ENCODE data around the gene GALNT13. TPM values are rescaled to one million over a fixed set of nuclear protein-coding genes. Genes with fewer than 3 reads are reported as not detected.

The GALNT13 gene
- total RNA-seq, 2 experiments from 2014 or later = not detected

- H3K9me3 ChIP-seq (ENCODE audit: control insufficient read depth in 1 of 2, insufficient read depth in 1 of 2, low read length in 2 of 2) = peaks cover 0 to 8% of the 10 kb centered on the region in 2 experiments
- CTCF ChIA-PET = no interaction called here
- intact Hi-C loops (cut with DNase I, micrococcal nuclease) = no loop called here
- Mint-ChIP-seq H3K4me1 (ENCODE audit: low read depth) (no peaks in the 10 kb centered on the region), H3K27ac (no peak overlapping the region), H3K36me3 (ENCODE audit: low read depth) (no peaks in the 10 kb centered on the region), H3K27me3 (no peaks in the 10 kb centered on the region), H3K4me3 (no peak overlapping the region), H3K9me3 (no peaks in the 10 kb centered on the region)
- H3K4me1 ChIP-seq (ENCODE audit: insufficient read depth, low read length) = no peaks in the 10 kb centered on the region
- POLR2A ChIA-PET = no interaction called here
- no peaks in the 10 kb centered on the region for H3K36me3 ChIP-seq (ENCODE audit: insufficient read depth, low read length)
- no peak overlapping the region for H3K27ac ChIP-seq (ENCODE audit: low read depth in 1 of 2, low read length in 2 of 2)
- ATAC-seq (ENCODE audit: poor library complexity) (no peak), DNase-seq (no peak)
- no peaks in the 10 kb centered on the region for H3K27me3 ChIP-seq (ENCODE audit: control insufficient read depth in 1 of 2, insufficient read depth in 2 of 2, low read length in 2 of 2)
- H3K4me3 ChIP-seq (ENCODE audit: low read length) = no peak overlapping the region
- TF ChIP-seq, protein P1, sequence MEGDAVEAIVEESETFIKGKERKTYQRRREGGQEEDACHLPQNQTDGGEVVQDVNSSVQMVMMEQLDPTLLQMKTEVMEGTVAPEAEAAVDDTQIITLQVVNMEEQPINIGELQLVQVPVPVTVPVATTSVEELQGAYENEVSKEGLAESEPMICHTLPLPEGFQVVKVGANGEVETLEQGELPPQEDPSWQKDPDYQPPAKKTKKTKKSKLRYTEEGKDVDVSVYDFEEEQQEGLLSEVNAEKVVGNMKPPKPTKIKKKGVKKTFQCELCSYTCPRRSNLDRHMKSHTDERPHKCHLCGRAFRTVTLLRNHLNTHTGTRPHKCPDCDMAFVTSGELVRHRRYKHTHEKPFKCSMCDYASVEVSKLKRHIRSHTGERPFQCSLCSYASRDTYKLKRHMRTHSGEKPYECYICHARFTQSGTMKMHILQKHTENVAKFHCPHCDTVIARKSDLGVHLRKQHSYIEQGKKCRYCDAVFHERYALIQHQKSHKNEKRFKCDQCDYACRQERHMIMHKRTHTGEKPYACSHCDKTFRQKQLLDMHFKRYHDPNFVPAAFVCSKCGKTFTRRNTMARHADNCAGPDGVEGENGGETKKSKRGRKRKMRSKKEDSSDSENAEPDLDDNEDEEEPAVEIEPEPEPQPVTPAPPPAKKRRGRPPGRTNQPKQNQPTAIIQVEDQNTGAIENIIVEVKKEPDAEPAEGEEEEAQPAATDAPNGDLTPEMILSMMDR (IDR thresholded peaks at IDR 0.05) = no peak
These were observed 372.0 kb downstream of the GALNT13 start for GRCh38 chr2:154243685-154244084.

GRCh38 chr2:154244932-154245331 is 373.2 kb downstream of the GALNT13 start:
- Mint-ChIP-seq H3K9me3 (no peaks in the 10 kb centered on the region), H3K4me1 (ENCODE audit: low read depth) (no peaks in the 10 kb centered on the region), H3K27me3 (no peaks in the 10 kb centered on the region), H3K36me3 (ENCODE audit: low read depth) (no peaks in the 10 kb centered on the region), H3K27ac (no peak overlapping the region), H3K4me3 (no peak overlapping the region)
- no peak for DNase-seq
- H3K27me3 ChIP-seq (ENCODE audit: control insufficient read depth in 1 of 2, insufficient read depth in 2 of 2, low read length in 2 of 2) = no peaks in the 10 kb centered on the region
- ATAC-seq (ENCODE audit: poor library complexity) = no peak
- TF ChIP-seq, protein P1 (IDR thresholded peaks at IDR 0.05) = no peak
- no peaks in the 10 kb centered on the region for H3K36me3 ChIP-seq (ENCODE audit: insufficient read depth, low read length)
- no peak overlapping the region for H3K4me3 ChIP-seq (ENCODE audit: low read length)
- H3K27ac ChIP-seq (ENCODE audit: low read depth in 1 of 2, low read length in 2 of 2) = no peak overlapping the region
- H3K4me1 ChIP-seq (ENCODE audit: insufficient read depth, low read length) = no peaks in the 10 kb centered on the region
- POLR2A ChIA-PET = no interaction called here
- H3K9me3 ChIP-seq (ENCODE audit: control insufficient read depth in 1 of 2, insufficient read depth in 1 of 2, low read length in 2 of 2) = peaks cover 0 to 8% of the 10 kb centered on the region in 2 experiments
- CTCF ChIA-PET = no interaction called here
- intact Hi-C loops (cut with DNase I, micrococcal nuclease) = no loop called here

- H3K36me3 Mint-ChIP-seq (ENCODE audit: low read depth) = no peaks in the 10 kb centered on the region
- CTCF ChIA-PET = no interaction called here
- H3K4me1 Mint-ChIP-seq (ENCODE audit: low read depth) = no peaks in the 10 kb centered on the region
- H3K27me3 ChIP-seq (ENCODE audit: control insufficient read depth in 1 of 2, insufficient read depth in 2 of 2, low read length in 2 of 2) = no peaks in the 10 kb centered on the region
- no peaks in the 10 kb centered on the region for H3K36me3 ChIP-seq (ENCODE audit: insufficient read depth, low read length)
- DNase-seq = no peak
- H3K27me3 Mint-ChIP-seq = no peaks in the 10 kb centered on the region
- no peak for ATAC-seq (ENCODE audit: poor library complexity)
- H3K9me3 ChIP-seq (ENCODE audit: control insufficient read depth in 1 of 2, insufficient read depth in 1 of 2, low read length in 2 of 2) = no peaks in the 10 kb centered on the region
- intact Hi-C loops (cut with DNase I, micrococcal nuclease) = no loop called here
- POLR2A ChIA-PET = no interaction called here
- H3K27ac Mint-ChIP-seq = no peak overlapping the region
- no peaks in the 10 kb centered on the region for H3K4me1 ChIP-seq (ENCODE audit: insufficient read depth, low read length)
- no peak overlapping the region for H3K4me3 Mint-ChIP-seq
- TF ChIP-seq, protein P1 (IDR thresholded peaks at IDR 0.05) = no peak
- no peak overlapping the region for H3K4me3 ChIP-seq (ENCODE audit: low read length)
- no peaks in the 10 kb centered on the region for H3K9me3 Mint-ChIP-seq
- H3K27ac ChIP-seq (ENCODE audit: low read depth in 1 of 2, low read length in 2 of 2) = no peak overlapping the region
These were observed 375.8 kb downstream of the GALNT13 start for GRCh38 chr2:154247503-154247902.
